GOT3 (cell line): ENCODE measurements around the gene MMP2.

Experiments used
- DNase-seq: peaks from one replicate; lab custom pipeline; 2025; ENCODE audit warnings: mixed read lengths; lab: John Stamatoyannopoulos, UW

The MMP2 gene

DNA sequence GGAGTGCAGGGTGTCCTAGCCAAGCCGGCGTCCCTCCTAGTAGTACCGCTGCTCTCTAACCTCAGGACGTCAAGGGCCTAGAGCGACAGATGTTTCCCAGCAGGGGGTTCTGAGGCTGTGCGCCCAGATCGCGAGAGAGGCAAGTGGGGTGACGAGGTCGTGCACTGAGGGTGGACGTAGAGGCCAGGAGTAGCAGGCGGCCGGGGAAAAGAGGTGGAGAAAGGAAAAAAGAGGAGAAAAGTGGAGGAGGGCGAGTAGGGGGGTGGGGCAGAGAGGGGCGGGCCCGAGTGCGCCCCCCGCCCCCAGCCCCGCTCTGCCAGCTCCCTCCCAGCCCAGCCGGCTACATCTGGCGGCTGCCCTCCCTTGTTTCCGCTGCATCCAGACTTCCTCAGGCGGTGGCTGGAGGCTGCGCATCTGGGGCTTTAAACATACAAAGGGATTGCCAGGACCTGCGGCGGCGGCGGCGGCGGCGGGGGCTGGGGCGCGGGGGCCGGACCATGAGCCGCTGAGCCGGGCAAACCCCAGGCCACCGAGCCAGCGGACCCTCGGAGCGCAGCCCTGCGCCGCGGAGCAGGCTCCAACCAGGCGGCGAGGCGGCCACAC lies at the start of gene MMP2:
Gene MMP2, plus strand, starts transcription at position 372 of the 603 bp plus-strand sequence. CDS start 282 bp downstream, outside the sequence.
- DNase-seq = peak; percentile 19

DNA sequence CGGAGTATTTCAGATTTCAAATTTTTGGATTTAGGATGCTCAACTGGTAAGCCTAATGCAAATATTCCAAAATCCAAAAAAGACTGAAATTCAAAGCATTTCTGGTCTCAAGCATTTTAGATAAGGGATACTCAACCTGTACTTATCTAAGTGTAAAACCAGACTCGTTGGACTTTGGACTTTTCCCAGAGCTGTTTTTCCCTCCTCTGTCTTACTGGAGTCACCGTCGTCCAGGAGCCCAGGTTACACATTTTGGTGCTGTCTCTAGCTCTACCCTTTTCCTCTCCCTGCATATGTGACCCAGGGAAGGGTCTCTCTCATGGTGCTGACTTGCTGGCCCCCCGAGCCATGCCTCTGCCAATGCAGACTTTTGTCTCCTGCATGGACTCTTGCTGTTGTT lies 46.0 kb upstream of the MMP2 start:
- no peak for DNase-seq

DNA sequence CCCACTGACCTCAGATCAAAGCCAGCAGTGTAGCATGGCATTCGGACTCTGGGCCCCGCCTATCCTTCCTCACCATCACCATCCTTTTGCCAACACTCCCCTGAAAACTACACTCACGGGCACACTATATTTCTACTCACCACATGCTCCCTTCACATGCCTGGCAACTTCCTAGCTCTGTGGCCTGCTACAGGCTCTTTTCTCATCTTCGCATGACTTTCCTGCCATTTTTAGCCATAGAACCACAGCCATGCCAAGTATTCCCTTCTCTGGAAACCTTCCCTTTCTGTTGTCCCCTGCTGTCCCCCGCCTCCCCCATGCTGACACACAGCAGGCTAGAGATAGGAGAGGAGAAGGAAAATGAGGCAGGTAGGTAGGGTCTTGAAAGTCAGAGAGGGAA lies 45.5 kb upstream of the MMP2 start:
- no peak for DNase-seq

DNA sequence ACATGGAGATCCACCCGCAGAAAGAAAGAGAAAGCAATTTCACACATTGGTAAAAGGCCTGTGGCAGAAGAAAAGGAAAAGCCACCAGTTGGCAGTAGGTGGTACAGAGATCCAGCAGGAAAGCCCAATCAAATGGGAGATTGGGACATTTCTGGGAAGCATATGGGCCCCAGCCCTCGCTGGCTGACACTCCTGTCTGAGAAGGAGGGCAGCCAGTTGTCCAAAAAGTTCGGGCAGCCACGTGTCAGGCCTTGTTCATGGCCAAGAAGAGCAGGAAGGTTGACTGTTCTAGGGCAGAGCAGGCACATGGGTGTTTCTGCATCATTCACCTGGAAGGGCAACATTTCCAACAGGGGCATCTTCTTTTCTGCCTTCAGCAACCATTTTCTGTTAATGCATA lies 45.0 kb upstream of the MMP2 start:
- no peak for DNase-seq

DNA sequence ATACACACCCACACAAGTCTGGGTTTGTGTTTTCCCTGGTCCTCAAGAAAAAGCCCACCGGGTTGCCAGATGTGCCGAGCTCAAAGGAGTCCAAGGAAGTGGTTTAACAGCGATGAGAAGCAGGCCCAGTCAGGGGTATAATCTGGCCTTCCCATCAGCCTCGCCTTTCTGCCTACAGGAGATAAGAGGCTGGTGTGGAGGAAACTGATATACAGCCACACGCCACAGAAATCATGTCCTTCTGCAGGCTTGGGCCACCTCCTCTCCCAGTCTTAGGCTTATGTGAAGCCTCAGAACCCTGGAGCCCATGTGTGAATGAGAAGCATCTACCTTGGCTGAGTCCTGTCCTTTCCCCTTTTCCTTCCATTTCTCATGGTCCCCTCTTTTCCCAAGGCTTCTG lies 43.6 kb upstream of the MMP2 start:
- no peak for DNase-seq

DNA sequence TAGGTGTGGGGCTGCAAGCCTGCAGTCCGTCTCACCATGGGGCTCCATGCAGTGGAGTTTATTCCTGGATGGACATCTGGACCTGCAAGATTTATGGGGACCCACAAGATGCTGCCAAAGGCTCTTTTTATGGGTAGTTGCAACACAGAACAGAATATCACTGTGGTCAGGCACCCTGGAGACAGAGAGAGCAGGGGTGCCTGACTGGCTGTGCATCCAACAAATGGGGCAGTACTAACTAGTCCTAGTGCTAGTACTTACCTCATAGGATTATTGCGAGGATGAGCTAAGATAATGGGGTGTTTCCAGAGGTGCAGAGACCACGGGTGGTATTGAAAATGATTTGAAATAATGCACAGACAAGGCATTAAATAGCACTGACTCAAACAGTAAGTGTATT lies 42.4 kb upstream of the MMP2 start:
- no peak for DNase-seq

DNA sequence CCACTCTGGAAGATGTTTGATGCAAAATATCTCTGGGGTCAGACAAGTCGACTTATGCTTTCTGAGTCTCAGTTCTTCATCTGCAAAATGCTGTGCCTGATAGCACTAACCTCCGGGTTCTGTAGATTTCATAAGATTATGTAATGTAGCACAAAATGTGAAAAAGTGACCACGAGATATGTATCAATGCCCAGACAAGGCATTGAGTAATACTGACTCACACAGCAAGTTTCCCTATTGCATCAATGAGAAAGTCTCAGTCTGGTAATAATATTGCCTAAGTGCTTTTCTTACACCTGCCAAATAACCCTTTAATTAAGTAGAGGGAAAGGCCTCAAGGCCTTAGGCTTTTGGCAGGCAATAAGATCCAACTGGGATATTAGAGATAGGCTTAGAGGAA lies 41.4 kb upstream of the MMP2 start:
- no peak for DNase-seq

DNA sequence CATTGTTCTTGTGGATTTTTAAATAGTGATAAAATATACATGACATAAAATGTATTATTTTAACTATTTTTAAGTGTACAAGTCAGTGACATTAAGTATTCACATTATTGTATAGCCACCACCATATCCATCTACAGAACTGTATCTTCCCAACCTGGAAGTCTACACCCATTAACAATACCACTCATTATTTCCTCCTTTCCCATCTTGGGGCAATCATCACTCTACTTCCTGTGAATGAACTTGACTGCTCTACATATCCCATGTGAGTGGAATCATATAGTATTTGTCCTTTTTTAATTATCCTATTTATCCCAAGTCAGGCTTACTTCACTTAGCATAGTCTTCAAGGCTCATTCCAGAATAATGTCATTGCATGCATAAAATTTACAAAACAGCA lies 40.7 kb upstream of the MMP2 start:
- no peak for DNase-seq

DNA sequence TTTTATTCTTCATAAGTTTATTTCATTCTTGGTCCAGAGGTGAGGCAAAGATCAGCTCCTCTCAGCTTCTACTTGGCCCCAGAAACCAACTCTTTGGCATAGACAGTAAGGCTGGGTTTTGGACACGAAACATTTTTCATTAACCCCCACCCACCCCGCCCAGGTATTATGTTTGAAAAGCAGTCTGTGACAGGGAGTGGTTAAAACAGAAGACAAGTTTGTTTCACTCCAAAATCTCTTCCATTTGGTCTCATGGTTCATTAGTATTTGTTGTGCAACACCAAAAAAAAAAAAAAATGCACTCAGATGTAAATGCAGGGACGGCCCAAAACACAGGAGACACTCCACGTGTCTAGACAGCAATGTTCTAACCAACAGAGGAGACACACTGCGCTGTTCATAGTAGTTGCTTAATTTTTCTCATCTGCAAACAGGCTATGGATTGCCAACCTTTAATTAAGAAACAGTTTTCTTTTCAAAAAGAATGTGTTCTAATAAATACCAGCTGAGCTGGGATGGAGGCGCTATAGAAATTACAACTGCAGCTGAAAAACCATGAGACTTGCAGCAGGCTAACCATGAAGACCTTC lies 39.8 kb upstream of the MMP2 start:
- no peak for DNase-seq

DNA sequence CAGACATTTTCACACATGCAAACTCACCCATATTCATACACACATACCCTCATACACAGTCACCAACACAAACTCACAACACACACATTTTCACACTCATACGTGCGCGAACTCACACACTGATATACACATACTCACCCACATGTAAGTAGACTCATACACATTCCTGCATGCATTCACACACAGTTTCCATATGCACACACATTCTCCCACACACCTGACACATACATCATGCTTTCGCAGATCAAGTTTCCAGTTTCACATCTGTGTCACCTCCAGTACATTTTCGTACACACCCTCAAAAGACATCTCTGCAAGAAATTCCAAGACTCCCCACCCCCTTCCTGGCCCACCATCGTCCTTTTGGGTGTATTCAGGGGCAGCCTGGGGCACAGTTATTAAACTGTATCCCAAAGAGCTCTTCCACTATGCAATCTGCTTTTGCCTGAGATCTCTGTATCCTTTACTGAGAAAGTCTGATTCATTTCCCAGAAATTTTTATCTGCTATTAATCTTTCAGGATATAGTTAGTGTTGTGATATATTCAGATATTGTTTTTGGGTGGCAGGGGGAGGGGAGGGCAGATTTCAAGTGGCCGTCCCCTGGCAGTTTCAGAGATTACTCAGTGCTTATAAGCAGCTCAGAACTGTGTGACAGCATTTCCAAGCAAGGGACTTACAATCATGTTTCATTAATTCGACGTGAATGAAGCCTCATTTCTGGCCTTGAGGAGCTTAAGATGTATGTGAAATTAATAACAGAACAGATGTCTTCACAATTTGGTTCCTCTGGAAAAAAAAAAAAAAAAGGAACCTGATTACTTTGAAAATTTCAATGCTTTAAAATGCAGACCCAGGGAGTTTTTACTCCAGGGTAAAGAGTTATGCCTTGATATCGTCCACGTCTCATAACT lies 35.3 kb upstream of the MMP2 start:
- DNase-seq = no peak

DNA sequence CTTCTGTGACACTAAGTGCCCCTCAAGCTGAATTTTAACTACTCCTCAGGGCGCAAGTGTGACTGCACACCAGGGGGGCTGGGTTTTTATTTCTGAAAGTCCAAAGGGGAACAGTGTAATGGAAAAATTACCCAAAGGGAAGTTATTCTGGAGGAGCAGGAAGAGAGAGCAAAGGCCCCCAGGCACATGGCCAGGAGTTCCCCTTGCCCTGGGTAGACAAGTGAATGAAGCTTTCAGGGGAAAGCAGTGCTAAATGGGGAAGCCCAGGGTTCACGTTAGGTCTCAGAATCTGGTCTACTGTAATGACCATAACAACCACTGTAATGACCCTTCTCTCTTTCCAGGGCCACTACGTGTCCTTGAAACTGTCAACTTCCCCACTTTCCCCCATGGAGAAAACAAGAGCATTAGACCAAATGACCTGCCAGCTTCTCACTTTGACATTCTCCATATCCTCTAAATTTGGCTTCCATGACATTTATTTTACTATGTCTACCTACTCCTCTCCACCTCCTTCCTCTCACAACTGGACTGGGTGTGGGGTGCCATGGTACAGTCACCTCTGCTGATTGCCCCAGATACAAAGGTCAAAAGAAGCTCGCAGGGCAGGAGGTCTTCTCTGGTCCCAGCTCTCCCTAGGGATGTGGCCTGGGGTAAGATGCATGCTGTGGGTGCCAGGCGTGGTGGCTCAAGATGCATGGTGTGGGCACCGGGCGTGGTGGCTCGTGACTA lies 34.1 kb upstream of the MMP2 start:
- DNase-seq = no peak

DNA sequence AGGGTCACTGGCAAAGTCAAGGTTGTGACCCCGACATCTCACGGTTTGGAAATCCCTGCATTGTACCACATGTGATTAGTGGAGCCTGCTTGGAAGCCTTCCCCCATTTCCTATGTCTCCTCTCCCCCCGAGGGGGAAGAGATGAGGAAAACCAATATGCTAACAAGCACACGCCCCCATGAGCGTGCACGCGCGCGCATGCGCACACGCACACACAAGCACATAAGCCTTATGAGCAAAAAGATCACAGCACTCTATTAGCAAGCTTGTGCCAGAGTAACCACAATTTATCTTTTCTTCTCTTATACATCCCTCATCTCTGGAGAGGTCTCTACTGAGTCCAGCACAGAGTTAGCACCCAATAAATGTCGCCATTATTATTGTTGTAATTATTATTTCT lies 31.8 kb upstream of the MMP2 start:
- no peak for DNase-seq

DNA sequence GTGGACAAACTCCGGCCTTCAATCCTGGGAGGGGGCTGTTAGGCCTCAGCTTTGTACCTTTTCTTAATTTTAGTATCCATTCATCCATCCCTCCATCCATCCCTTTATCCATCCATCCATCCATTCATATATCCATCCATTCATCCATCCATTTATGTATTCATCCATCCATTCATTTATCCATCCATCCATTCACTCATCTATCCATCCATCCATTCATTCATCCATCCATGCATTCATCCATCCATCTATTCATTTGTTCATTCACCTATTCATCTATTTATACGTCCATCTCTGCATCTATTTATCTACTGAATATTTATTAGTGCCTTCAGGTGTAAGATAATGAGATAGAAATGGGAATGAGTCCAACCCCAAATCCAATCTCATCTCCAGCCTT lies 26.0 kb upstream of the MMP2 start:
- no peak for DNase-seq

DNA sequence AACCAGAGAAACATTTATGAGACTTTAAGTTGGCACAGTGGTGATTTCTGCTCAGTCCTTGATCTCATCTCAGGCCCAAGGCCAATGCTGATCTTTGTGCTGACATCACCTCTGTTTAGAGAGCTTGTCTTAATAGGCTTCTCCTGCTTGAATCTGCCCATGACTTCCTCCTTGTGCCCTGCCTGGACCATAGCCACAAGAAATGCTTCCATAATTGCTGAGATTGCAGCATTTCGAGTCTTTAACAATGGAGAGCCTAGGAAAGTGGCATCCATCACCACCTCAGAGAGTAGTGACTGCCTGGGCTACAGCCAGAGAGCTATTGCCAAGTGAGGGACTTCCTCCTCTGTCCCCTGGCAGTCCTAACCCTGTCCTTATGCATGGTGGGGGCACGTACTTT lies 25.1 kb upstream of the MMP2 start:
- DNase-seq = no peak

DNA sequence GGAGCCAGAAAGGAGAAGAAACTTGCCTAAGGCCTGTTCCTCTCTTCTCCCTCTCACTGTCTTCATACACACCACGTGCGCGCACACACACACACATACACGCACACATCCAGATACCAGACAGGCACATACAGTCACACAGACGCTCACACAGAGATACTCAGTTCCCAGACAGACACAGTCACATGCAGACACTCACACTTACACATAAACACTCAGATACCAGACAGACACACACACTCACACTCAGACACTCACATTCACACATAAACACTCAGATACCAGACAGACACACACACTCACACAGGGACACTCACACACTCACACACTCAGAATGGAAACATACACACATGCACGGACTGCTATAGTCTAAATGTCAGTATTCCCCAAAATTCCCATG lies 24.1 kb upstream of the MMP2 start:
- DNase-seq = no peak

DNA sequence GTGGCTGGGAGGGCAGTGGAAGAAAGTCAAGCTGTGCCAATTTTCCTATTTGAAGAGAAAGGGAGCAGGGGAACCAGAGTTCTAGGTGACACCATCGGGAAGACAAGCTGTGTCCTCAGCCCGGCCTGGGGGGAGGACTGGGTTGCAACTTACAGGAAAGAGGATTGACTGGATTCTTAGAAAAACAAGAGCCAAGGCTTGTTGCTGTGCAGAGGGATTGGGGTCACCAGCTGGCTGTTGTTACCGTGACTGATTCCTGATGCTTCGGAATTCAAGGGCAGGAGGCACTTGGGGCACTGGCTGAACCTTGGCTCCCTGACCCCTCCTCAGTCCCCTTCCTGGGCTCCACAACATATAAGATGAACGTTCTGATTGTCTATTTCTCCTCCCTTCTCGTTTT lies 16.8 kb upstream of the MMP2 start:
- DNase-seq = no peak

DNA sequence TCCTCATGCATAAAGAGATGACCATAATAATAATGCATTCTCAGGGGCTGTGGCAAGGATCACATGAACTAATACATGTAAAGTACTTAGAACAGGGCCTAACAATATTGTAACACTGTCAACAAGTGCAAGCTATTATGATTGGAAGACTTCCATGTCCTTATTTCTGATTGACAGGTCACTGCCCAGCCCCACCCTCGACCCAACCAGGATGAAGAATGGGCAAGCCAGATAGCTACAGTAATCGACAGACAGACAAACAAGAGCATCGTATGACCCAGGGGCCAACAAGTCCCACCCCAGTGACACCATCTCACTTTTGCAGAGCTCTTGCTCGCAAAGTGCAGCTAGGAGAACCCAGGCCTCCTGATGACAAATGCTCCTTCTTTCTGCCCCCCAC lies 14.6 kb upstream of the MMP2 start:
- DNase-seq = no peak

DNA sequence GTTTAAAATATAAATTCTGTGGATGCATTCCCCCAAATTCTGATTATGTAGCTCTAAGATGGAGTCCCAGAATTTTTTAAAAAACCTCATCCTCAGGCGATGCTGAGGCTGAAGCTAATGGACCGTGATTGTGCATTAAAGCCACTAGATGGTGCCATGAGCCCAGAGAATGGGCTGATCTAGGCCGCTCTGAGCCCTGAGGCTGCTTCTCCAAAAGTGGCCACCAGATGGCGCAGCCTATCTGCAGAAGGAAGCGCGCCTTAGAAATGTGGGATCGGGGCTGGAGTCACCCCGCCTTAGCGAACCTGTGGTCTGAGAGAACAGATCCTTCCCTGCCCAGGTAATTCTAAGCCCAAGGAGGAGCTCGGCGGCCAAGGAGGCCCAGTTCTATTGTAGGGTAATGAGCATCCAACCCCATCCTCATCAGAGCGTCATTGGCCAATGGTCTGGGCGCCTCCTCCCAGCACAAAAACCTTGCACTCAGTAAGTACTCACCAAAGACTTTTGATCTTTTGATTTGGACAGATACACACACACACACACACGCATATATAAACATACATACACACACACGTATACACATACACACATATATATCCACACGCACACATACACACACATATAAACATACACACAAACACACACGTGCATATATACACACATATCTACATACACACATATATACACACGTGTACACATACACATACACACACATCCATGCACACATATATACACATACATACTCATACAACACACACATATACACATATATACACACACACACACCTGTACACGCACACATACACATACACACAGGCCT lies 13.7 kb upstream of the MMP2 start:
- DNase-seq = peak; percentile 65

DNA sequence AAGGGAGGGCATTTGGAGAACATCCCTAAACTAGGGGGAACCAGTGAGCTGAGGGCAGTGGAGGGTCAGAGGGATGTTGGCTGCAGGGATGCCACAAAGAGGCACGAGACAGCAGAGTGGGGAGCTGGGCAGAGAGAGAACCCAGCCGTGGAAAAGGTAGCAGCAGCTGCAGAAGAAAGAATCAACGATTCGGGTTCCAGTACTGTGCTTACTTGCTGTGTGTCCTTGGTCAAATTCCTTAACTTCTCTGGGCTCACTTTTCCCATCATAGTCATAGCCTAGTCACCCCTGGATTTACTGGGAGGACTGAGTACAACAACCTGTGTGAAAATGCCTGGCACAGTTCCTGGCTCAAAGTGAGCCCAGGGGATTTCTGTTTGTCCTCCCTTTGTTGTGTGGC lies 12.8 kb upstream of the MMP2 start:
- DNase-seq = no peak

DNA sequence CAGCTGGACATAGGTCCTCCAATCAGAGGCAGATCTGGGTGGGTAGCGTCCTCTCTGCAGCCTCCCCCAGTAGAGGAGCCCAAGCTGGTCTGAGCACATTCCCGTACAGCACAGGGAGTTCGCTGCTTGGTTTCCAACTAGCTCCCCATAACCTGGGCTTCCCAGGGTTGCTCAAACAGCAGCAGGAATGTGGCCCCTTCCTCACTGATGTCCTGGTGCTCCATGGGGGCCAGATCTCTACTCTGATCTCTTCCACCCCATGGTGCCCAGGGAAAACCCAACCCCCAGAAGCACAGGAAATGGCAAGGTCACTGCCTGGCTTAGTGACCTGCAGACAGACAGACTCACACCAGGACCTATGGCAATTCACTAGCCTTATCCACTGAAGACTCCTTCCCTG lies 11.1 kb upstream of the MMP2 start:
- DNase-seq = no peak

DNA sequence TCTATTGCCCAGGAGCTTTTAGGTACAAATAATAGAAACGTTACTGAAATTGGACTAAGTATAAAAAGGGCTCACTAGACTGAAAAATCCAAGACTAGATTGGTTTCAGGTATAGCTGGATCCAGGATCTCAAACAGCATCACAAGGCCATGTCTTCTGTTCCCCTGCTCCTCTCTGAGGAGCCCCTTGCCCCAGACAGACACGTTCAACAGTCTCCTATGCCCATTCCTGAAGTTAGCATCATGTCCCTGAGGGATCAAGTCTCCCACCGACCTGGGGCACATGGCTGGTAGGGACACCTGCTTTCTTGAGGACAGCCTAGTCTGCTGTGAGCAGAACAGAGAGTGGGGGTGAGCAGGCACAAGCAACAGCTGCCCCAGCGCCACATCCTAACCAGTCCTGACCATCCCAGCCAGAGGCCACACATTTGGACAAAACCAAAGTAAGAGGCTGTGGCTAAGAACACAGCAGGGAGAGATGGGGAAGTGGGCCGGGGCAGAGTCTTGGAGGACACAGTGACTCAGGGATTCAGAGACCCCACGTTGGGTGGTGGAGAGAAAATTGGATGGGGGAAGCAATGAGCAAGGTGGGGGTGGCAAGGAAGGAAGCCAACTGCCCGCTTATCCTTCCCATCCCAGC lies 10.5 kb upstream of the MMP2 start:
- no peak for DNase-seq
